CD4-positive, CD25-positive, alpha-beta regulatory T cell (primary cell): Measurements from ENCODE around the gene TEDDM1. TPM values are rescaled to one million over a fixed set of nuclear protein-coding genes. Genes with fewer than 3 reads are reported as not detected.
A peak's percentile ranks its signal among the peaks of the same experiment; 100 is the strongest.
"Not testable (repeated sequence)": the region's sequence is repeated elsewhere in the genome, so short reads cannot be mapped to it uniquely, and the experiment has no call there.

Experiments used
- ATAC-seq, 2 donors: fragments of 150-1000 bp; cut with Tn5 transposase; one replicate each; pipeline ENCODE4 v1.10.0; 2021; ENCODE audit warnings: low read depth in 2 of 2, moderate number of reproducible peaks in 2 of 2, moderate library complexity in 1 of 2
- DNase-seq, 3 donors: peaks; one replicate each; pipeline versions ENCODE4 v3.0.0 to v3.0.0-alpha.2; 2012 to 2022; ENCODE audit warnings: mixed read lengths in 1 of 3
- H3K27ac ChIP-seq: one replicate; pipeline ENCODE4 v1.7.0; 2013; ENCODE audit warnings: mild to moderate bottlenecking, low read length; ENCODE audit not compliant: insufficient read depth, poor library complexity, severe bottlenecking
- H3K27me3 ChIP-seq: one replicate; pipeline ENCODE4 v1.7.0; 2013; ENCODE audit warnings: low read length; ENCODE audit not compliant: control insufficient read depth, insufficient read depth
- H3K36me3 ChIP-seq: one replicate; pipeline ENCODE4 v1.7.0; 2013; ENCODE audit warnings: mild to moderate bottlenecking, low read length, moderate library complexity; ENCODE audit not compliant: control insufficient read depth, insufficient read depth
- H3K4me1 ChIP-seq: 2 replicates; pipeline ENCODE4 v1.7.0; 2013; ENCODE audit warnings: mild to moderate bottlenecking, low read length; ENCODE audit not compliant: insufficient read depth, control insufficient read depth, poor library complexity, severe bottlenecking
- H3K4me3 ChIP-seq: one replicate; pipeline ENCODE4 v1.7.0; 2013; ENCODE audit warnings: low read depth, mild to moderate bottlenecking, low read length, moderate library complexity
- H3K9me3 ChIP-seq, 2 experiments: 1 replicate in 1 of 2; 2 replicates in 1 of 2; pipeline ENCODE4 v1.7.0; 2013; ENCODE audit warnings: low read length in 2 of 2, mild to moderate bottlenecking in 1 of 2, moderate library complexity in 1 of 2; ENCODE audit not compliant: control insufficient read depth in 2 of 2
- H3K27ac Mint-ChIP-seq, 3 donors: one replicate each; pipeline ENCODE4 v1.8.0; 2020 to 2022; ENCODE audit warnings: mild to moderate bottlenecking in 3 of 3, mixed read lengths in 3 of 3, moderate library complexity in 2 of 3
- H3K27me3 Mint-ChIP-seq: one replicate; pipeline ENCODE4 v1.8.0; 2022; ENCODE audit warnings: mild to moderate bottlenecking, mixed read lengths
- H3K36me3 Mint-ChIP-seq: one replicate; pipeline ENCODE4 v1.8.0; 2020; ENCODE audit warnings: mixed read lengths
- H3K4me1 Mint-ChIP-seq, 4 donors: one replicate each; pipeline ENCODE4 v1.8.0; 2020 to 2022; ENCODE audit warnings: mixed read lengths in 4 of 4, mild to moderate bottlenecking in 1 of 4
- H3K4me3 Mint-ChIP-seq, 4 donors: one replicate each; pipeline ENCODE4 v1.8.0; 2020 to 2022; ENCODE audit warnings: mild to moderate bottlenecking in 4 of 4, mixed read lengths in 4 of 4, moderate library complexity in 3 of 4
- H3K9me3 Mint-ChIP-seq, 7 donors: one replicate each; pipeline ENCODE4 v1.8.0; 2020 to 2022; ENCODE audit warnings: mixed read lengths in 7 of 7, mild to moderate bottlenecking in 3 of 7, moderate library complexity in 2 of 7
- polyA plus RNA-seq, 4 donors: library from polyadenylated mRNA; unstranded; fragments of 300-500 nt; fragmentation: Illumina TruSeq; gene quantifications; one replicate each; pipeline ENCODE4 v1.2.3, GENCODE V29; 2021
- total RNA-seq: library from RNA; stranded (reverse); gene quantifications from one replicate; pipeline ENCODE4 v1.2.3, GENCODE V29; 2022

TEDDM1 gene
- total and polyA plus RNA-seq, 5 donors from 2014 or later: 0.08 TPM; not detected in 4

- no peak overlapping the region for H3K27ac Mint-ChIP-seq
- no peak for DNase-seq
- no peak overlapping the region for H3K27ac ChIP-seq
- H3K36me3 ChIP-seq: no peaks in the 10 kb centered on the region
- no peaks in the 10 kb centered on the region for H3K9me3 ChIP-seq
- no peak overlapping the region for H3K4me3 ChIP-seq
- peaks cover 1% of the 10 kb centered on the region for H3K27me3 Mint-ChIP-seq
- peaks cover 5% of the 10 kb centered on the region for H3K36me3 Mint-ChIP-seq
- peaks cover 2% of the 10 kb centered on the region for H3K27me3 ChIP-seq
- peaks cover 0 to 2% (median 0%) of the 10 kb centered on the region in 7 donors for H3K9me3 Mint-ChIP-seq
- peaks cover under 1 to 11% (median 7%) of the 10 kb centered on the region in 4 donors for H3K4me1 Mint-ChIP-seq
- no peak for ATAC-seq
- H3K4me3 Mint-ChIP-seq: no peak overlapping the region
- no peaks in the 10 kb centered on the region for H3K4me1 ChIP-seq
These were observed 16.0 kb downstream of the TEDDM1 start for GRCh38 chr1:182384387-182384960.

DNA sequence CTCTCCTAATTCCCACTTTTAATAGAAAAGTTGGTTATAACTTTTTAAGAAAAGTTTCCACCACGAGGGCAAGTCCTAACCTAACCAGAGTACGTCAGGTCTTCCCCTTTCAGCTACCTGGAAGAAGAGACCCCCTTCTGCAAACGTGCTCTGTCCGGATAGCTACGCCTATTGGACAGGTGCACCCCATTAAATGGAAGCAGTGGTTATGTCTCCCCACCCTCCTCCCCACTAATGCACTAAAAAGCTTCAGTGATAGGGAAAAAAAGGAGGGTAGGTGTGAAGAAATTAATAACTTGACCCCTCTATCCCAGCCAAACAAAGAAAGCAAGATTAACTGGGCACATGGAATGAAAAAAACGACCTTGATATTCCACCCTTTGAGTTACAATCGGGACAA, 16.5 kb downstream of the TEDDM1 start:
- peaks cover 0 to 6% (median 4%) of the 10 kb centered on the region in 4 donors for H3K4me1 Mint-ChIP-seq
- Histone ChIP-seq H3K27me3 (no peaks in the 10 kb centered on the region), H3K4me3 (no peak overlapping the region), H3K36me3 (no peaks in the 10 kb centered on the region), H3K9me3 (no peaks in the 10 kb centered on the region), H3K4me1 (no peaks in the 10 kb centered on the region), H3K27ac (no peak overlapping the region)
- DNase-seq (no peak), ATAC-seq (no peak)
- peaks cover 0 to 2% (median 0%) of the 10 kb centered on the region in 7 donors for H3K9me3 Mint-ChIP-seq
- H3K4me3 Mint-ChIP-seq: no peak overlapping the region
- H3K27me3 Mint-ChIP-seq: no peaks in the 10 kb centered on the region
- H3K27ac Mint-ChIP-seq: no peak overlapping the region
- H3K36me3 Mint-ChIP-seq: peaks cover 5% of the 10 kb centered on the region

DNA sequence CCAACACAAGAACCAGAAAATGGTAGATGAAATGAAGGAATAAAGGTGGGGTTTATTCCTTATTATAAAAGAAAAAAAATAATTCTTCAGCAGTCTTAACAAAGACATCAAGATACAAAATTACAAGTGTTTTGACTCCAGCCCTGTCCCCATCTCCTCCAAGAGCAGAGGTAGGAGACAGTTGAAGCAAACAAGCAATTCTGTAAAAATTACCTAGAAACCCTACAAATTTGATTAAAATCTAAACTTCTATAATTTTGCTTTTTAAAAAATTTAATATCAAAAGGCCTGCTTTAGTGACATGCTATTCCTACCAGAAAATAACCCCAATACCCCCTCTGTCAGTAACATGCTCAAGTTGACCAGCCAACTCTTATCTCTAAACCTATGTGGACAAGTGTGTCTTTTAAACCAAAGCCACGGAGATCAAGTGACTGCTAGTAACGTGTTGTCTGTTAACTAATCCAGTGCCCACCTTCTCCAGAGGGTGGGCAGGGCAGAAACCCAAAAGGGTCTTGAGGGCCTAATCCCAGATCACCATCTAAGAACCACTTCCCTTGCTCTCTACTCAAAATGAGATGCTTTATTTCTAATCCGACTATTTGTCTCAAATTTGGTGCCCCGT, 17.3 kb downstream of the TEDDM1 start:
- no peak overlapping the region for H3K27ac ChIP-seq
- Mint-ChIP-seq H3K4me3 (no peak overlapping the region), H3K9me3 (peaks cover 0 to 2% (median 0%) of the 10 kb centered on the region in 7 donors), H3K4me1 (peaks cover 0 to 6% (median 0%) of the 10 kb centered on the region in 4 donors), H3K27ac (peak overlapping the region in 1 of 3 donors; percentile 54), H3K27me3 (no peaks in the 10 kb centered on the region), H3K36me3 (peaks cover 5% of the 10 kb centered on the region)
- H3K4me1 ChIP-seq: no peaks in the 10 kb centered on the region
- no peaks in the 10 kb centered on the region for H3K9me3 ChIP-seq
- no peak overlapping the region for H3K4me3 ChIP-seq
- H3K36me3 ChIP-seq: no peaks in the 10 kb centered on the region
- H3K27me3 ChIP-seq: no peaks in the 10 kb centered on the region
- ATAC-seq (no peak), DNase-seq (no peak)

- Mint-ChIP-seq H3K27me3 (no peaks in the 10 kb centered on the region), H3K9me3 (peaks cover 0 to 2% (median 0%) of the 10 kb centered on the region in 7 donors), H3K27ac (peak overlapping the region in 1 of 3 donors; percentile 54), H3K4me1 (no peaks in the 10 kb centered on the region), H3K36me3 (peaks cover 5% of the 10 kb centered on the region), H3K4me3 (no peak overlapping the region)
- H3K36me3 ChIP-seq: no peaks in the 10 kb centered on the region
- no peak for DNase-seq
- no peaks in the 10 kb centered on the region for H3K27me3 ChIP-seq
- H3K9me3 ChIP-seq: no peaks in the 10 kb centered on the region
- H3K4me3 ChIP-seq: no peak overlapping the region
- no peak for ATAC-seq
- no peaks in the 10 kb centered on the region for H3K4me1 ChIP-seq
- H3K27ac ChIP-seq: no peak overlapping the region
These were observed 18.3 kb downstream of the TEDDM1 start for GRCh38 chr1:182381962-182382819.

GRCh38 chr1:182380199-182380598, 20.3 kb downstream of the TEDDM1 start:
- Histone ChIP-seq H3K27me3 (no peaks in the 10 kb centered on the region), H3K4me1 (no peaks in the 10 kb centered on the region), H3K9me3 (no peaks in the 10 kb centered on the region), H3K36me3 (no peaks in the 10 kb centered on the region), H3K4me3 (no peak overlapping the region), H3K27ac (no peak overlapping the region)
- Mint-ChIP-seq H3K27me3 (no peaks in the 10 kb centered on the region), H3K4me3 (no peak overlapping the region), H3K4me1 (no peaks in the 10 kb centered on the region), H3K36me3 (no peaks in the 10 kb centered on the region), H3K9me3 (no peaks in the 10 kb centered on the region), H3K27ac (no peak overlapping the region)
- DNase-seq: no peak
- ATAC-seq: no peak

DNA sequence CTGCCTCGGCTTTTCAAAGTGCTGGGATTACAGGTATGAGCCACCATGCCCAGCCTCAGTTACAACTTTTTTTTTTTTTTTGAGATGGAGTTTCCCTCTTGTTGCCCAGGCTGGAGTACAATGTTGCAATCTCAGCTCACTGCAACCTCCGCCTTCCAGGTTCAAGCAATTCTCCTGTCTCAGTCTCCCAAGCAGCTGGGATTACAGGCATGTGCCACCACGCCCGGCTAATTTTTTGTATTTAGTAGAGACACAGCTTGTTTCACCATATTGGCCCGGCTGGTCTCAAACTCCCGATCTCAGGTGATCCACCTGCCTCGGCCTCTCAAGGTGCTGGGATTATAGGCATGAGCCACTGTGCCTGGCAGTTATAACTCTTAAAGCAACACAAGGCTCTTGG, 20.7 kb downstream of the TEDDM1 start:
- H3K9me3 Mint-ChIP-seq, DNase-seq, H3K9me3 ChIP-seq, H3K27ac ChIP-seq, H3K27me3 ChIP-seq, H3K27ac Mint-ChIP-seq, H3K4me1 ChIP-seq, H3K4me3 ChIP-seq, H3K36me3 ChIP-seq, ATAC-seq, H3K4me1 Mint-ChIP-seq, H3K4me3 Mint-ChIP-seq, H3K36me3 Mint-ChIP-seq, H3K27me3 Mint-ChIP-seq: not testable (repeated sequence)

- no peak for ATAC-seq
- H3K4me1 Mint-ChIP-seq: no peaks in the 10 kb centered on the region
- peaks cover 0 to 1% (median 0%) of the 10 kb centered on the region in 7 donors for H3K9me3 Mint-ChIP-seq
These were observed 23.4 kb downstream of the TEDDM1 start for GRCh38 chr1:182376936-182377574.

More at GRCh38 chr1:182376936-182377574, 23.4 kb downstream of the TEDDM1 start:
- Histone ChIP-seq H3K36me3 (no peaks in the 10 kb centered on the region), H3K4me1 (no peaks in the 10 kb centered on the region), H3K27me3 (no peaks in the 10 kb centered on the region), H3K4me3 (no peak overlapping the region), H3K9me3 (no peaks in the 10 kb centered on the region), H3K27ac (no peak overlapping the region)
- H3K27ac Mint-ChIP-seq: no peak overlapping the region
- no peak overlapping the region for H3K4me3 Mint-ChIP-seq
- no peaks in the 10 kb centered on the region for H3K27me3 Mint-ChIP-seq
- no peak for DNase-seq
- no peaks in the 10 kb centered on the region for H3K36me3 Mint-ChIP-seq
